GM12892 (cell line): ENCODE measurements around the gene TAP1.

Source experiments
- POLR2A ChIP-seq: IDR thresholded peaks from 2 replicates; pipeline ENCODE4 v1.6.1; 2011; ENCODE audit warnings: low read depth, low read length, control low read depth
- POLR2AphosphoS5 ChIP-seq: IDR thresholded peaks from 2 replicates; pipeline ENCODE4 v1.6.1; 2011; ENCODE audit warnings: low read depth, low read length, control low read depth
- TAF1 ChIP-seq: IDR thresholded peaks from 2 replicates; pipeline ENCODE4 v1.6.1; 2011; ENCODE audit warnings: low read depth, mild to moderate bottlenecking, control low read depth, low read length, borderline replicate concordance

GRCh38 chr6:32814145-32814544 is 39.4 kb downstream of the TAP1 start:
- TF ChIP-seq POLR2A (no peak), POLR2AphosphoS5 (no peak), TAF1 (no peak)
